ENCODE data around the gene ARHGAP20.

- TF ChIP-seq TAF1 (conservative IDR thresholded peaks at IDR 0.05) = no peak
- TF ChIP-seq RAD21 (IDR thresholded peaks at IDR 0.05) = no peak
- TF ChIP-seq, protein P1, sequence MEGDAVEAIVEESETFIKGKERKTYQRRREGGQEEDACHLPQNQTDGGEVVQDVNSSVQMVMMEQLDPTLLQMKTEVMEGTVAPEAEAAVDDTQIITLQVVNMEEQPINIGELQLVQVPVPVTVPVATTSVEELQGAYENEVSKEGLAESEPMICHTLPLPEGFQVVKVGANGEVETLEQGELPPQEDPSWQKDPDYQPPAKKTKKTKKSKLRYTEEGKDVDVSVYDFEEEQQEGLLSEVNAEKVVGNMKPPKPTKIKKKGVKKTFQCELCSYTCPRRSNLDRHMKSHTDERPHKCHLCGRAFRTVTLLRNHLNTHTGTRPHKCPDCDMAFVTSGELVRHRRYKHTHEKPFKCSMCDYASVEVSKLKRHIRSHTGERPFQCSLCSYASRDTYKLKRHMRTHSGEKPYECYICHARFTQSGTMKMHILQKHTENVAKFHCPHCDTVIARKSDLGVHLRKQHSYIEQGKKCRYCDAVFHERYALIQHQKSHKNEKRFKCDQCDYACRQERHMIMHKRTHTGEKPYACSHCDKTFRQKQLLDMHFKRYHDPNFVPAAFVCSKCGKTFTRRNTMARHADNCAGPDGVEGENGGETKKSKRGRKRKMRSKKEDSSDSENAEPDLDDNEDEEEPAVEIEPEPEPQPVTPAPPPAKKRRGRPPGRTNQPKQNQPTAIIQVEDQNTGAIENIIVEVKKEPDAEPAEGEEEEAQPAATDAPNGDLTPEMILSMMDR (IDR thresholded peaks at IDR 0.05; ENCODE audit: low read depth, low read length, missing input control) = no peak
Measured at GRCh38 chr11:110761991-110762390, 49.8 kb upstream of the ARHGAP20 start.
